HepG2 (cell line): ENCODE results near the gene ADCY9. TPM values are rescaled to one million over a fixed set of nuclear protein-coding genes. Genes with fewer than 3 reads are reported as not detected.

Source experiments
- AFF4 ChIP-seq: sonication (generic); formaldehyde crosslinking; IDR thresholded peaks from 2 replicates; pipeline ENCODE4 v1.4.0; 2020; ENCODE audit warnings: missing genetic modification reagents
- BRCA1 ChIP-seq: sonication (generic); formaldehyde crosslinking; IDR thresholded peaks from 2 replicates; pipeline ENCODE4 v1.4.0; 2020; ENCODE audit warnings: missing genetic modification reagents
- BRF2 ChIP-seq: sonication (generic); formaldehyde crosslinking; IDR thresholded peaks from 2 replicates; pipeline ENCODE4 v1.8.1; 2022; ENCODE audit warnings: mild to moderate bottlenecking, missing genetic modification reagents
- DDIT3 ChIP-seq: sonication (generic); formaldehyde crosslinking; IDR thresholded peaks from 2 replicates; pipeline ENCODE4 v1.4.0; 2020; ENCODE audit warnings: mild to moderate bottlenecking, missing genetic modification reagents
- DZIP1 ChIP-seq: sonication (generic); formaldehyde crosslinking; IDR thresholded peaks from 2 replicates; pipeline ENCODE4 v1.5.0; 2020; ENCODE audit warnings: mild to moderate bottlenecking, missing genetic modification reagents
- HIVEP1 ChIP-seq: sonication (generic); formaldehyde crosslinking; IDR thresholded peaks from 2 replicates; pipeline ENCODE4 v1.4.0; 2020; ENCODE audit warnings: mild to moderate bottlenecking, missing genetic modification reagents
- HMG20B ChIP-seq: conservative IDR thresholded peaks from 2 replicates; pipeline ENCODE4 v1.6.1; 2016; ENCODE audit warnings: missing genetic modification reagents, missing compliant biosample characterization
- HOXA9 ChIP-seq: sonication (generic); formaldehyde crosslinking; IDR thresholded peaks from 2 replicates; pipeline ENCODE4 v1.8.1; 2022; ENCODE audit warnings: missing genetic modification reagents, mild to moderate bottlenecking, moderate library complexity, borderline replicate concordance
- MAF1 ChIP-seq: sonication (generic); formaldehyde crosslinking; IDR thresholded peaks from 2 replicates; pipeline ENCODE4 v1.5.0; 2020; ENCODE audit warnings: missing genetic modification reagents, borderline replicate concordance
- MAFG ChIP-seq: sonication (generic); formaldehyde crosslinking; IDR thresholded peaks from 2 replicates; pipeline ENCODE4 v1.5.1; 2020; ENCODE audit warnings: mild to moderate bottlenecking, missing genetic modification reagents
- MTF1 ChIP-seq: sonication (generic); formaldehyde crosslinking; IDR thresholded peaks from 2 replicates; pipeline ENCODE4 v1.5.0; 2020; ENCODE audit warnings: missing genetic modification reagents
- PCBP1 ChIP-seq: fragments of 200-400 bp; formaldehyde crosslinking; IDR thresholded peaks from 2 replicates; pipeline ENCODE4 v1.6.1; 2017; ENCODE audit warnings: mild to moderate bottlenecking, low read depth, low read length, borderline replicate concordance
- SATB2 ChIP-seq: sonication (generic); formaldehyde crosslinking; IDR thresholded peaks from 2 replicates; pipeline ENCODE4 v1.5.0; 2020; ENCODE audit warnings: missing genetic modification reagents
- SKI ChIP-seq: fragments of 450-650 bp; IDR thresholded peaks from one replicate; pipeline ENCODE4 v1.6.1; 2018; ENCODE audit warnings: mild to moderate bottlenecking; ENCODE audit not compliant: partially characterized antibody
- SNAPC5 ChIP-seq: sonication (generic); formaldehyde crosslinking; IDR thresholded peaks from 2 replicates; pipeline ENCODE4 v1.8.1; 2023; ENCODE audit warnings: mild to moderate bottlenecking, missing genetic modification reagents, borderline replicate concordance
- SRF ChIP-seq: IDR thresholded peaks from 2 replicates; pipeline ENCODE4 v1.6.1; 2011; ENCODE audit warnings: mild to moderate bottlenecking, low read depth, low read length, moderate library complexity
- TAF15 ChIP-seq: fragments of 200-400 bp; formaldehyde crosslinking; IDR thresholded peaks from one replicate; pipeline ENCODE4 v1.6.1; 2018; ENCODE audit warnings: mild to moderate bottlenecking, low read depth, low read length; ENCODE audit not compliant: poor library complexity, severe bottlenecking
- TMF1 ChIP-seq: sonication (generic); formaldehyde crosslinking; IDR thresholded peaks from 2 replicates; pipeline ENCODE4 v1.8.1; 2022; ENCODE audit warnings: low read depth, missing genetic modification reagents
- WIZ ChIP-seq: sonication (generic); formaldehyde crosslinking; IDR thresholded peaks from 2 replicates; pipeline ENCODE4 v1.5.1; 2020; ENCODE audit warnings: mild to moderate bottlenecking, missing genetic modification reagents
- ZNF3 ChIP-seq: IDR thresholded peaks from 2 replicates; pipeline ENCODE4 v1.7.0; 2017; ENCODE audit warnings: inconsistent platforms
- ZNF430 ChIP-seq: sonication (generic); formaldehyde crosslinking; IDR thresholded peaks from 2 replicates; pipeline ENCODE4 v1.9.0; 2021; ENCODE audit warnings: mild to moderate bottlenecking, missing genetic modification reagents
- ZNF44 ChIP-seq: sonication (generic); formaldehyde crosslinking; IDR thresholded peaks from 2 replicates; pipeline ENCODE4 v1.5.1; 2020; ENCODE audit warnings: mild to moderate bottlenecking, missing genetic modification reagents
- ZNF556 ChIP-seq: sonication (generic); formaldehyde crosslinking; IDR thresholded peaks from 2 replicates; pipeline ENCODE4 v1.4.0; 2020; ENCODE audit warnings: mild to moderate bottlenecking, missing genetic modification reagents, borderline replicate concordance
- ZNF747 ChIP-seq: sonication (generic); formaldehyde crosslinking; IDR thresholded peaks from 2 replicates; pipeline ENCODE4 v1.8.1; 2023; ENCODE audit warnings: missing genetic modification reagents, mild to moderate bottlenecking, borderline replicate concordance
- ZNF749 ChIP-seq: sonication (generic); formaldehyde crosslinking; IDR thresholded peaks from 2 replicates; pipeline ENCODE4 v1.8.0; 2022; ENCODE audit warnings: mild to moderate bottlenecking, missing genetic modification reagents, moderate library complexity, borderline replicate concordance
- polyA plus RNA-seq, 8 experiments: library from polyadenylated mRNA; depleted of rRNA in 3 of 8; stranded (reverse) in 7 of 8; unstranded in 1 of 8; fragments of >200 nt; fragmentation: Illumina TruSeq in 4 of 8; extraction: Trizol in 4 of 8; gene quantifications; 2 replicates each; pipeline versions ENCODE4 v1.2.1 to v1.2.3, GENCODE V29; 2011 to 2016; ENCODE audit warnings: low read depth in 4 of 8, missing spikeins in 1 of 8, mixed read lengths in 1 of 8; ENCODE audit not compliant: insufficient read depth in 1 of 8
- total RNA-seq, 5 experiments: library from RNA; depleted of rRNA; stranded (reverse); fragments of >200 nt; fragmentation: Illumina TruSeq; extraction: Trizol; gene quantifications; 2 replicates each; pipeline ENCODE4 v1.2.3, GENCODE V29; 2016; ENCODE audit warnings: low read depth in 1 of 5

The ADCY9 gene
- total and polyA plus RNA-seq, 2 of the 13 experiments (the other 11 are each of a cell fraction or from before 2014, with no cell fraction given), result 11.2 to 13.9 TPM

- no peak for TF ChIP-seq AFF4
- TF ChIP-seq ZNF556 (CRISPR knock-in tag), result no peak
- TF ChIP-seq SNAPC5 (CRISPR knock-in tag), result no peak
- no peak for TF ChIP-seq SRF
- no peak for TF ChIP-seq SATB2 (CRISPR knock-in tag)
- TF ChIP-seq MTF1 (CRISPR knock-in tag), result no peak
- no peak for TF ChIP-seq TMF1 (CRISPR knock-in tag)
- TF ChIP-seq ZNF430 (CRISPR knock-in tag), result 0 out of 2 replicates have a peak, but pooled peaks have one; percentile 58
- TF ChIP-seq MAF1 (CRISPR knock-in tag), result no peak
- no peak for TF ChIP-seq ZNF749
- TF ChIP-seq BRCA1 (CRISPR knock-in tag), result no peak
- no peak for TF ChIP-seq ZNF3
- TF ChIP-seq HMG20B, result peak; percentile 34; the same call in 1 of the 2 replicates
- TF ChIP-seq HIVEP1 (CRISPR knock-in tag), result no peak
- TF ChIP-seq PCBP1, result no peak
- TF ChIP-seq BRF2, result no peak
- TF ChIP-seq ZNF747 (CRISPR knock-in tag), result no peak
- TF ChIP-seq ZNF44 (CRISPR knock-in tag), result no peak
- no peak for TF ChIP-seq HOXA9
- no peak for TF ChIP-seq WIZ (CRISPR knock-in tag)
- no peak for TF ChIP-seq MAFG (CRISPR knock-in tag)
- TF ChIP-seq DZIP1, result no peak
- no peak for TF ChIP-seq TAF15
- no peak for TF ChIP-seq DDIT3 (CRISPR knock-in tag)
- peak; percentile 73 for TF ChIP-seq SKI
These were observed 41.2 kb upstream of the ADCY9 start (continued) for GRCh38 chr16:4157376-4157825.
